PC-3 (cell line): ENCODE data around the gene CTNNA2. TPM values are rescaled to one million over a fixed set of nuclear protein-coding genes. Genes with fewer than 3 reads are reported as not detected.

Source experiments
- microRNA-seq: library from miRNA; unstranded; fragments of <30 nt; microRNA quantifications from one replicate; pipeline ENCODE4 v1.1.0, GENCODE V29; 2020; ENCODE audit not compliant: unreplicated experiment
- total RNA-seq: library from RNA; depleted of rRNA; stranded (reverse); fragments of >200 nt; gene quantifications from 2 replicates; pipeline ENCODE4 v1.2.3, GENCODE V29; 2014

Gene CTNNA2
- total RNA-seq, 1 experiment from 2014 or later, result not detected

Small RNA genes within 50 kb of the gene (microRNA-seq; reads per million reads assigned to microRNA genes)
- gene MIR4264 (not detected), gene MIR8080 (not detected)
